Nucleus accumbens (tissue), 56 donors: ENCODE measurements around the gene ARR3.
"Not testable (repeated sequence)": the region's sequence is repeated elsewhere in the genome, so short reads cannot be mapped to it uniquely, and the experiment has no call there.

Experiments used
- DNase-seq, 56 donors: peaks; one replicate each; lab custom pipeline; 2025; lab: John Stamatoyannopoulos, UW

The ARR3 gene

GRCh38 chrX:70279081-70279480 lies 10.9 kb downstream of the ARR3 start:
- no peak for DNase-seq

- no peak for DNase-seq
Measured at GRCh38 chrX:70280573-70280972, 12.4 kb downstream of the ARR3 start.

- no peak for DNase-seq
Measured at GRCh38 chrX:70281951-70282350, 13.8 kb downstream of the ARR3 start, which contains the start of gene RAB41. TSS of gene RAB41 (plus strand) at chrX:70282172. CDS start at chrX:70282218, 46 bp downstream.

GRCh38 chrX:70289168-70289792 lies 21.1 kb downstream of the ARR3 start:
- no peak for DNase-seq

- DNase-seq = peak in 53 of 56 donors; percentile 1 to 80 (median 44)
Measured at GRCh38 chrX:70289793-70290770, 21.9 kb downstream of the ARR3 start, which contains the start of the genes KIF4A and PDZD11. TSS of gene KIF4A (plus strand) at chrX:70290104. CDS start at chrX:70290459, 355 bp downstream. TSS of gene PDZD11 (minus strand) at chrX:70289927. CDS start at chrX:70289341, 586 bp downstream.

- DNase-seq = no peak
Measured at GRCh38 chrX:70292788-70293187, 24.7 kb downstream of the ARR3 start.

GRCh38 chrX:70293621-70294020 lies 25.5 kb downstream of the ARR3 start:
- DNase-seq = no peak

- DNase-seq = no peak
Measured at GRCh38 chrX:70301716-70302115, 33.6 kb downstream of the ARR3 start.

- DNase-seq = no peak
Measured at GRCh38 chrX:70313503-70313902, 45.4 kb downstream of the ARR3 start.

- DNase-seq = no peak
Measured at GRCh38 chrX:70322784-70323183, 54.6 kb downstream of the ARR3 start.

GRCh38 chrX:70323628-70324027 lies 55.5 kb downstream of the ARR3 start:
- not testable (repeated sequence) for DNase-seq

- DNase-seq = no peak
Measured at GRCh38 chrX:70324326-70324725, 56.2 kb downstream of the ARR3 start.

- DNase-seq = no peak
Measured at GRCh38 chrX:70331161-70331560, 63.0 kb downstream of the ARR3 start.
